GM12878 (cell line): ENCODE data around the gene TNFAIP2. TPM values are rescaled to one million over a fixed set of nuclear protein-coding genes. Genes with fewer than 3 reads are reported as not detected.

Experiments
- ATAC-seq: fragments of 200-7000 bp; cut with Tn5 transposase; 3 replicates; pipeline ENCODE4 v1.9.1; 2020; ENCODE audit warnings: mild to moderate bottlenecking, moderate library complexity
- BruUV-seq: library from RNA; stranded (reverse); fragments of 400-500 nt; replicated peaks from 2 replicates; lab custom pipeline; 2021; lab: Mats Ljungman, UMichigan
- CTCF ChIA-PET: fragments of 300-600 bp; sonication (Branson Sonifier 250); formaldehyde crosslinking; extraction: SDS; loops from one replicate; lab custom pipeline; 2021; ENCODE audit warnings: inconsistent platforms; lab: Yijun Ruan, JAX
- POLR2A ChIA-PET: fragments of 350-600 bp; formaldehyde crosslinking; extraction: SDS; loops from one replicate; lab custom pipeline; 2021; ENCODE audit warnings: inconsistent platforms; lab: Charles Lee
- RAD21 ChIA-PET: fragments of 300-600 bp; sonication (Branson Sonifier 250); formaldehyde crosslinking; loops from one replicate; lab custom pipeline; 2023; ENCODE audit warnings: antibody characterized with exemption; ENCODE audit not compliant: unreplicated experiment; lab: Charles Lee
- SMC1A ChIA-PET: fragments of 300-600 bp; sonication (Branson Sonifier 250); formaldehyde crosslinking; loops from one replicate; lab custom pipeline; 2023; ENCODE audit not compliant: unreplicated experiment, uncharacterized antibody; lab: Charles Lee
- DNase-seq: peaks from one replicate; pipeline ENCODE4 v3.0.0-alpha.2; 2011; ENCODE audit warnings: low read depth, low spot score
- FAIRE-seq: peaks from 3 replicates; lab custom pipeline; 2011; peaks lifted over from hg19 to GRCh38; lab: Jason Lieb, UNC
- H2AFZ ChIP-seq: 2 replicates; pipeline ENCODE4 v1.6.0; 2011; ENCODE audit warnings: low read depth, low read length, control low read depth; ENCODE audit not compliant: control insufficient read depth
- H3K27ac ChIP-seq: 2 replicates; pipeline ENCODE4 v1.5.1; 2011; ENCODE audit warnings: control low read depth; ENCODE audit not compliant: control insufficient read depth, insufficient read depth
- H3K27me3 ChIP-seq, 2 experiments: replicated peaks in 1 of 2; 2 replicates each; pipeline versions ENCODE4 v1.6.0 to v1.6.1; 2011; ENCODE audit warnings: low read length in 1 of 2; ENCODE audit not compliant: control insufficient read depth in 2 of 2, insufficient read depth in 2 of 2
- H3K36me3 ChIP-seq, 2 experiments: 2 replicates each; pipeline ENCODE4 v1.5.1; 2011; ENCODE audit warnings: low read length in 1 of 2; ENCODE audit not compliant: control insufficient read depth in 2 of 2, insufficient read depth in 2 of 2
- H3K4me1 ChIP-seq: 2 replicates; pipeline ENCODE4 v1.6.1; 2011; ENCODE audit warnings: mild to moderate bottlenecking, low read length, moderate library complexity, mixed read lengths; ENCODE audit not compliant: control insufficient read depth, insufficient read depth
- H3K4me2 ChIP-seq: 2 replicates; pipeline ENCODE4 v1.6.0; 2011; ENCODE audit warnings: control low read depth; ENCODE audit not compliant: control insufficient read depth, insufficient read depth
- H3K4me3 ChIP-seq: fragments of 200-600 bp; sonication (generic); 2 replicates; pipeline ENCODE4 v1.5.1; 2016
- H3K79me2 ChIP-seq: 2 replicates; pipeline ENCODE4 v1.6.0; 2011; ENCODE audit warnings: low read length; ENCODE audit not compliant: control insufficient read depth, insufficient read depth
- H3K9ac ChIP-seq: 2 replicates; pipeline ENCODE4 v1.8.0; 2011; ENCODE audit warnings: low read length, control low read depth, mixed read lengths; ENCODE audit not compliant: control insufficient read depth, insufficient read depth
- H3K9me3 ChIP-seq: replicated peaks from 3 replicates; pipeline ENCODE4 v1.5.1; 2011; ENCODE audit warnings: mild to moderate bottlenecking, low read length; ENCODE audit not compliant: control insufficient read depth, insufficient read depth
- H4K20me1 ChIP-seq: 2 replicates; pipeline ENCODE4 v1.6.0; 2011; ENCODE audit not compliant: control insufficient read depth, insufficient read depth
- CUX1 ChIP-seq: IDR thresholded peaks from 2 replicates; pipeline ENCODE4 v1.6.1; 2012; ENCODE audit warnings: improper control_type of control experiment, low read depth, low read length; ENCODE audit not compliant: insufficient replicate concordance
- DPF2 ChIP-seq: fragments of 450-650 bp; IDR thresholded peaks from 2 replicates; pipeline ENCODE4 v1.6.1; 2017; ENCODE audit warnings: mild to moderate bottlenecking
- GABPA ChIP-seq: IDR thresholded peaks from 2 replicates; pipeline ENCODE4 v1.6.1; 2014; ENCODE audit warnings: antibody characterized with exemption, low read depth, mild to moderate bottlenecking, inconsistent platforms
- GATAD2B ChIP-seq: fragments of 450-650 bp; conservative IDR thresholded peaks from 2 replicates; pipeline ENCODE4 v1.6.1; 2017; ENCODE audit warnings: low read depth, mild to moderate bottlenecking, moderate library complexity
- KLF5 ChIP-seq: fragments of 450-650 bp; IDR thresholded peaks from 2 replicates; pipeline ENCODE4 v1.6.1; 2014; ENCODE audit warnings: mild to moderate bottlenecking; ENCODE audit not compliant: partially characterized antibody
- RFX5 ChIP-seq: IDR thresholded peaks from 2 replicates; pipeline ENCODE4 v1.6.1; 2011; ENCODE audit warnings: low read depth, low read length, improper control_type of control experiment
- TCF3 ChIP-seq: IDR thresholded peaks from 2 replicates; pipeline ENCODE4 v1.6.1; 2012; ENCODE audit warnings: low read depth, mild to moderate bottlenecking, low read length, borderline replicate concordance; ENCODE audit not compliant: insufficient read depth
- ZNF24 ChIP-seq: fragments of 450-650 bp; IDR thresholded peaks from 2 replicates; pipeline ENCODE4 v1.6.1; 2017; ENCODE audit warnings: antibody characterized with exemption, mild to moderate bottlenecking
- WGBS: methylation state at CpG from one replicate; pipeline ENCODE4 v1.1.6; 2016; ENCODE audit warnings: low lambda C conversion rate; ENCODE audit not compliant: insufficient replicate concordance, insufficient coverage; ENCODE audit errors: missing lambda C conversion rate; 5-methylcytosine and 5-hydroxymethylcytosine counted together
- in situ Hi-C: fragments of 300-500 bp; cut with MboI; formaldehyde crosslinking; loops from 9 replicates; pipeline ENCODE4 v1.14.3; 2018; ENCODE audit warnings: mixed read lengths
- intact Hi-C: fragments of 100-400 bp; cut with micrococcal nuclease; formaldehyde crosslinking; loops from one replicate; pipeline ENCODE4 v1.14.2; 2022; ENCODE audit not compliant: unreplicated experiment
- polyA plus RNA-seq, 11 experiments: library from polyadenylated mRNA; depleted of rRNA in 4 of 11; unstranded in 6 of 11; stranded (reverse) in 5 of 11; fragments of >200 nt; fragmentation: Nextera tagmentation in 4 of 11; fragmentation: Illumina TruSeq in 1 of 11; extraction: Ambion mirVana in 4 of 11; extraction: Trizol in 1 of 11; gene quantifications; 1 replicate in 1 of 11; 2 replicates in 10 of 11; pipeline versions ENCODE4 v1.2.1 to v1.2.3, GENCODE V29; 2011 to 2016; ENCODE audit warnings: inconsistent platforms in 2 of 11, missing spikeins in 2 of 11, low read depth in 1 of 11
- total RNA-seq, 4 experiments: library from RNA; depleted of rRNA in 3 of 4; stranded (reverse); fragments of >200 nt in 3 of 4; fragmentation: Illumina TruSeq in 1 of 4; extraction: Trizol in 1 of 4; gene quantifications; 2 replicates each; pipeline versions ENCODE4 v1.2.1 to v1.2.3, GENCODE V29; 2013 to 2021
- TF ChIP-seq, protein P1 (sequence below): fragments of 450-650 bp; IDR thresholded peaks from 2 replicates; pipeline ENCODE4 v1.6.1; 2018; ENCODE audit warnings: borderline replicate concordance, mild to moderate bottlenecking; ENCODE audit not compliant: partially characterized antibody
- TF ChIP-seq, protein P2 (sequence below): fragments of 450-650 bp; formaldehyde crosslinking; IDR thresholded peaks from 2 replicates; pipeline ENCODE4 v1.4.0; 2020; ENCODE audit warnings: mild to moderate bottlenecking, moderate library complexity

The TNFAIP2 gene
- total and polyA plus RNA-seq, 10 of the 15 experiments (the other 5 are each of a cell fraction or from before 2014, with no cell fraction given), result 7.1 to 150 (median 74.5) TPM

DNA sequence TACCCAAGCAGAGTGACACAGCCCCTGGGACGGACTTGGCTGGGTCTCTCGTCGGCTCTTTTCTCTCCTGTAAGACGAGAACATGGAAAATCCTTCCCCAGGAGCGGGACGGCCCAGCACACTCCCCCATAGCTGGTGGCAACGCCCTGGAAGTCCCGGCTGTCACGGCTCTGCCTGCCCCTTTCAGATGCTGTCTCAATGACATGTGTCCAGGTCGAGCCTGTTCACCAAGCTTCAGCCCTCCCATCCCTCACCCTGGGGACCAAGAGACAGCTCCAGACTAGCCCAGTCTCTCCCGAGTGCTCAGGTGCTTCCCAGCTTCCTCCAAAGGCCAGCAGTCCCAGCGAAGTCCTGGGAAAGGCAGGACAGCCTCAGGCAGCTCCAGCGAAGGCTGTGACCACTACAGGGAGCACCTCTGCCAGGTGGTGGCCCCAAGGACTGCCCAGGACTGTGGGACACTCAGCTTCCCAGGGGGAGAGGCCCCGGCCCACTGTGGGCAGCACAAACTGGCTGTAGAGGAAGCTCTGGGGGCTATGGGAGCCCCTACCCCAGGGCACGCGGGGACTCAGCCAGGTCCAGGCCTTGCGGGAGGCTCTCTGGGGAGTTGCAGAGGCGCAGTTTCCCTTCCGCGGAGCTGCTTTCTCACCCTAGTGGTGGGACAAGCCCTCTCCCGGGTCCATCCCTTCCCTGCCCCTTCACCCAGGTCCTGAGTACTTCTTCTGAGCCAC is 33.6 kb downstream of the TNFAIP2 start (continued):
- TF ChIP-seq CUX1 (no peak), KLF5 (no peak)
- TF ChIP-seq, all 136 proteins: peak for 0

DNA sequence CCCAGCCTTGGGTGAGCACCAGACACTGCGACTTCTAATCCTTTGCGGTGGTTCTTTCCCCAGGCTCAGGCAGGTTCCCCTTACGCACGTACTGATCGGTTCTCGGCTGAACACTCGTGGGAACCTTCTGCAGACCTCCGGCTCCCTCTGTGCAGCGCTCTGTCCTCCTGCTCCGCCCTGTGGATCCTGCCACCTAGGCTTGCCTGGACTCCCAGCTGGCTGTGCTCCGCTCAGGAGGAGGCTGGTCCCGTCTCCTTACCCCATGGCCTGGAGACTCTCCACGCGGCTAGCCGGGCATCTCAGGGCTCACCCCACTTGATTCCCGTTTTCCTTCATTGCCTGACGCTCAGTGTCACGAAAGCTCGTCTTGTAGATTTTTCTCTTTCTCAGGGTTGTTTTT is 34.7 kb downstream of the TNFAIP2 start:
- WGBS, result 78% methylated on average over 19 of the region's 19 CpGs
- TF ChIP-seq GABPA (no peak), DPF2 (no peak), ZNF24 (no peak), GATAD2B (no peak), RFX5 (no peak), TCF3 (no peak)
- TF ChIP-seq, protein P1, sequence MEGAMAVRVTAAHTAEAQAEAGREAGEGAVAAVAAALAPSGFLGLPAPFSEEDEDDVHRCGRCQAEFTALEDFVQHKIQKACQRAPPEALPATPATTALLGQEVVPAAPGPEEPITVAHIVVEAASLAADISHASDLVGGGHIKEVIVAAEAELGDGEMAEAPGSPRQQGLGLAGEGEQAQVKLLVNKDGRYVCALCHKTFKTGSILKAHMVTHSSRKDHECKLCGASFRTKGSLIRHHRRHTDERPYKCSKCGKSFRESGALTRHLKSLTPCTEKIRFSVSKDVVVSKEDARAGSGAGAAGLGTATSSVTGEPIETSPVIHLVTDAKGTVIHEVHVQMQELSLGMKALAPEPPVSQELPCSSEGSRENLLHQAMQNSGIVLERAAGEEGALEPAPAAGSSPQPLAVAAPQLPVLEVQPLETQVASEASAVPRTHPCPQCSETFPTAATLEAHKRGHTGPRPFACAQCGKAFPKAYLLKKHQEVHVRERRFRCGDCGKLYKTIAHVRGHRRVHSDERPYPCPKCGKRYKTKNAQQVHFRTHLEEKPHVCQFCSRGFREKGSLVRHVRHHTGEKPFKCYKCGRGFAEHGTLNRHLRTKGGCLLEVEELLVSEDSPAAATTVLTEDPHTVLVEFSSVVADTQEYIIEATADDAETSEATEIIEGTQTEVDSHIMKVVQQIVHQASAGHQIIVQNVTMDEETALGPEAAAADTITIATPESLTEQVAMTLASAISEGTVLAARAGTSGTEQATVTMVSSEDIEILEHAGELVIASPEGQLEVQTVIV, result no peak
- TF ChIP-seq, protein P2, sequence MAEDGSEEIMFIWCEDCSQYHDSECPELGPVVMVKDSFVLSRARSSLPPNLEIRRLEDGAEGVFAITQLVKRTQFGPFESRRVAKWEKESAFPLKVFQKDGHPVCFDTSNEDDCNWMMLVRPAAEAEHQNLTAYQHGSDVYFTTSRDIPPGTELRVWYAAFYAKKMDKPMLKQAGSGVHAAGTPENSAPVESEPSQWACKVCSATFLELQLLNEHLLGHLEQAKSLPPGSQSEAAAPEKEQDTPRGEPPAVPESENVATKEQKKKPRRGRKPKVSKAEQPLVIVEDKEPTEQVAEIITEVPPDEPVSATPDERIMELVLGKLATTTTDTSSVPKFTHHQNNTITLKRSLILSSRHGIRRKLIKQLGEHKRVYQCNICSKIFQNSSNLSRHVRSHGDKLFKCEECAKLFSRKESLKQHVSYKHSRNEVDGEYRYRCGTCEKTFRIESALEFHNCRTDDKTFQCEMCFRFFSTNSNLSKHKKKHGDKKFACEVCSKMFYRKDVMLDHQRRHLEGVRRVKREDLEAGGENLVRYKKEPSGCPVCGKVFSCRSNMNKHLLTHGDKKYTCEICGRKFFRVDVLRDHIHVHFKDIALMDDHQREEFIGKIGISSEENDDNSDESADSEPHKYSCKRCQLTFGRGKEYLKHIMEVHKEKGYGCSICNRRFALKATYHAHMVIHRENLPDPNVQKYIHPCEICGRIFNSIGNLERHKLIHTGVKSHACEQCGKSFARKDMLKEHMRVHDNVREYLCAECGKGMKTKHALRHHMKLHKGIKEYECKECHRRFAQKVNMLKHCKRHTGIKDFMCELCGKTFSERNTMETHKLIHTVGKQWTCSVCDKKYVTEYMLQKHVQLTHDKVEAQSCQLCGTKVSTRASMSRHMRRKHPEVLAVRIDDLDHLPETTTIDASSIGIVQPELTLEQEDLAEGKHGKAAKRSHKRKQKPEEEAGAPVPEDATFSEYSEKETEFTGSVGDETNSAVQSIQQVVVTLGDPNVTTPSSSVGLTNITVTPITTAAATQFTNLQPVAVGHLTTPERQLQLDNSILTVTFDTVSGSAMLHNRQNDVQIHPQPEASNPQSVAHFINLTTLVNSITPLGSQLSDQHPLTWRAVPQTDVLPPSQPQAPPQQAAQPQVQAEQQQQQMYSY (CRISPR knock-in tag), result no peak

More for the DNA sequence above, 34.7 kb downstream of the TNFAIP2 start:
- in situ Hi-C loops, result no loop called here
- Histone ChIP-seq H3K79me2 (no peaks in the 10 kb centered on the region), H3K36me3 (no peaks in the 10 kb centered on the region), H4K20me1 (no peaks in the 10 kb centered on the region), H3K9ac (no peak overlapping the region), H3K9me3 (no peaks in the 10 kb centered on the region), H3K4me3 (no peak overlapping the region), H3K27me3 (no peaks in the 10 kb centered on the region; a peak in 1 of 4 replicates), H3K4me2 (no peak overlapping the region), H3K4me1 (no peaks in the 10 kb centered on the region), H3K27ac (no peak overlapping the region), H2AFZ (no peak overlapping the region)
- intact Hi-C loops, result no loop called here
- POLR2A ChIA-PET, result interaction anchor here (0.7 to 1.3 kb wide), 2 partner anchors 18 to 227 kb away, joined by 3 read pairs; no protein-coding TSS in a partner anchor
- FAIRE-seq, result no peak
- no peak for DNase-seq
- BruUV-seq, result no TSS peak
- no peak for ATAC-seq
- RAD21 ChIA-PET, result no interaction called here
- SMC1A ChIA-PET, result no interaction called here
- CTCF ChIA-PET, result interaction anchor here (0.6 kb wide), 1 partner anchor 53 kb away, joined by 3 read pairs; no protein-coding TSS in a partner anchor
